Muscle of leg (tissue), 16 donors: ENCODE data around the gene CXCR4. TPM values are rescaled to one million over a fixed set of nuclear protein-coding genes. Genes with fewer than 3 reads are reported as not detected.
A peak's percentile ranks its signal among the peaks of the same experiment; 100 is the strongest.

Source experiments
- DNase-seq: peaks from one replicate; pipeline ENCODE4 v3.0.0; 2013
- H3K27ac ChIP-seq: one replicate; pipeline ENCODE4 v1.5.1; 2013; ENCODE audit warnings: mild to moderate bottlenecking, low read length, control low read depth
- H3K27me3 ChIP-seq: one replicate; pipeline ENCODE4 v1.6.1; 2013; ENCODE audit warnings: low read length; ENCODE audit not compliant: control insufficient read depth, insufficient read depth
- H3K36me3 ChIP-seq: one replicate; pipeline ENCODE4 v1.6.1; 2013; ENCODE audit warnings: low read length; ENCODE audit not compliant: control insufficient read depth, insufficient read depth
- H3K4me1 ChIP-seq: one replicate; pipeline ENCODE4 v1.6.1; 2013; ENCODE audit warnings: low read length; ENCODE audit not compliant: control insufficient read depth, insufficient read depth
- H3K4me3 ChIP-seq: one replicate; pipeline ENCODE4 v1.5.1; 2013; ENCODE audit warnings: low read length, control low read depth
- H3K9me3 ChIP-seq: replicated peaks from 2 replicates; pipeline ENCODE4 v1.6.1; 2013; ENCODE audit warnings: low read depth, low read length; ENCODE audit not compliant: control insufficient read depth
- WGBS: methylation state at CpG from one replicate; pipeline ENCODE4 v1.1.5; 2013; ENCODE audit warnings: missing lambda C conversion rate; ENCODE audit not compliant: insufficient coverage; 5-methylcytosine and 5-hydroxymethylcytosine counted together
- long read RNA-seq, 11 donors: transcript quantifications; one replicate each; lab custom pipeline, GENCODE V29; 2026
- polyA plus RNA-seq, 8 donors: library from polyadenylated mRNA; unstranded; fragments of 120-200 nt; gene quantifications; one replicate each; pipeline versions ENCODE4 v1.2.1 to v1.2.3, GENCODE V29; 2013; ENCODE audit warnings: inconsistent platforms in 1 of 8, low replicate concordance in 1 of 8; ENCODE audit not compliant: insufficient read length in 8 of 8, insufficient read depth in 1 of 8
- total RNA-seq: library from RNA; stranded (reverse); fragments of 120-200 nt; gene quantifications from one replicate; pipeline ENCODE4 v1.2.4, GENCODE V29; 2013

CXCR4 gene
- total RNA-seq (23.1 TPM), polyA plus RNA-seq (10 to 100 TPM; 29.5 to 38.1 (median 32.1) TPM)
- long read RNA-seq, donor 1, transcript CXCR4-201 (2 exons, 1,682 nt) = major isoform, 6 of 9 reads
- long read RNA-seq, donor 1, partial matches to known transcripts = 0 of 9 reads
- long read RNA-seq, donor 1, other reads (novel, unspliced or antisense) = 0 of 9 reads
- long read RNA-seq, donor 2, partial matches to known transcripts = 0 of 5 reads
- long read RNA-seq, donor 2, other reads (novel, unspliced or antisense) = 0 of 5 reads
- long read RNA-seq, donor 3, transcript CXCR4-201 (2 exons, 1,682 nt) = major isoform, 14 of 18 reads
- long read RNA-seq, donor 3, partial matches to known transcripts = 0 of 18 reads
- long read RNA-seq, donor 3, other reads (novel, unspliced or antisense) = 0 of 18 reads
- long read RNA-seq, donor 4, transcript CXCR4-202 (1 exons, 1,895 nt) = major isoform, 10 of 17 reads
- long read RNA-seq, donor 4, transcript CXCR4-201 (2 exons, 1,682 nt) = minor isoform, 7 of 17 reads
- long read RNA-seq, donor 4, partial matches to known transcripts = 0 of 17 reads
- long read RNA-seq, donor 4, other reads (novel, unspliced or antisense) = 0 of 17 reads
- long read RNA-seq, donor 5, transcript CXCR4-201 (2 exons, 1,682 nt) = major isoform, 31 of 52 reads
- long read RNA-seq, donor 5, transcript CXCR4-202 (1 exons, 1,895 nt) = minor isoform, 21 of 52 reads
- long read RNA-seq, donor 5, partial matches to known transcripts = 0 of 52 reads
- long read RNA-seq, donor 5, other reads (novel, unspliced or antisense) = 0 of 52 reads
- long read RNA-seq, donor 6, transcript CXCR4-201 (2 exons, 1,682 nt) = major isoform, 21 of 30 reads
- long read RNA-seq, donor 6, transcript CXCR4-202 (1 exons, 1,895 nt) = minor isoform, 9 of 30 reads
- long read RNA-seq, donor 6, partial matches to known transcripts = 0 of 30 reads
- long read RNA-seq, donor 6, other reads (novel, unspliced or antisense) = 0 of 30 reads
- long read RNA-seq, donor 7, transcript CXCR4-202 (1 exons, 1,895 nt) = minor isoform, 15 of 37 reads
- long read RNA-seq, donor 7, transcript CXCR4-201 (2 exons, 1,682 nt) = major isoform, 22 of 37 reads
- long read RNA-seq, donor 7, partial matches to known transcripts = 0 of 37 reads
- long read RNA-seq, donor 7, other reads (novel, unspliced or antisense) = 0 of 37 reads
- long read RNA-seq, donor 8, transcript CXCR4-202 (1 exons, 1,895 nt) = minor isoform, 12 of 25 reads
- long read RNA-seq, donor 8, transcript CXCR4-201 (2 exons, 1,682 nt) = major isoform, 13 of 25 reads
- long read RNA-seq, donor 8, partial matches to known transcripts = 0 of 25 reads
- long read RNA-seq, donor 8, other reads (novel, unspliced or antisense) = 0 of 25 reads
- long read RNA-seq, donor 9, transcript CXCR4-202 (1 exons, 1,895 nt) = major isoform, 13 of 26 reads
- long read RNA-seq, donor 9, transcript CXCR4-201 (2 exons, 1,682 nt) = major isoform, 13 of 26 reads
- long read RNA-seq, donor 9, partial matches to known transcripts = 0 of 26 reads
- long read RNA-seq, donor 9, other reads (novel, unspliced or antisense) = 0 of 26 reads
- long read RNA-seq, donor 10, transcript CXCR4-201 (2 exons, 1,682 nt) = minor isoform, 12 of 30 reads
- long read RNA-seq, donor 10, transcript CXCR4-202 (1 exons, 1,895 nt) = major isoform, 18 of 30 reads
- long read RNA-seq, donor 10, partial matches to known transcripts = 0 of 30 reads
- long read RNA-seq, donor 10, other reads (novel, unspliced or antisense) = 0 of 30 reads
- long read RNA-seq, donor 11, transcript CXCR4-201 (2 exons, 1,682 nt) = major isoform, 13 of 21 reads
- long read RNA-seq, donor 11, transcript CXCR4-202 (1 exons, 1,895 nt) = minor isoform, 8 of 21 reads
- long read RNA-seq, donor 11, partial matches to known transcripts = 0 of 21 reads
- long read RNA-seq, donor 11, other reads (novel, unspliced or antisense) = 0 of 21 reads

GRCh38 chr2:136117909-136118818 lies at the start of gene CXCR4:
CXCR4 (minus strand) TSS chr2:136118149; CDS start chr2:136118060, 89 bp downstream.
- Histone ChIP-seq H3K27ac (peak within 1 kb of the TSS; percentile 67), H3K9me3 (no peaks in the 10 kb centered on the region), H3K4me1 (peaks cover 20% of the 10 kb centered on the region), H3K27me3 (peaks cover 41% of the 10 kb centered on the region), H3K4me3 (peak within 1 kb of the TSS; percentile 64), H3K36me3 (peaks cover 7% of the 10 kb centered on the region)
- DNase-seq = peak; percentile 77
- WGBS = 2% methylated on average over 30 of the region's 50 CpGs

DNA sequence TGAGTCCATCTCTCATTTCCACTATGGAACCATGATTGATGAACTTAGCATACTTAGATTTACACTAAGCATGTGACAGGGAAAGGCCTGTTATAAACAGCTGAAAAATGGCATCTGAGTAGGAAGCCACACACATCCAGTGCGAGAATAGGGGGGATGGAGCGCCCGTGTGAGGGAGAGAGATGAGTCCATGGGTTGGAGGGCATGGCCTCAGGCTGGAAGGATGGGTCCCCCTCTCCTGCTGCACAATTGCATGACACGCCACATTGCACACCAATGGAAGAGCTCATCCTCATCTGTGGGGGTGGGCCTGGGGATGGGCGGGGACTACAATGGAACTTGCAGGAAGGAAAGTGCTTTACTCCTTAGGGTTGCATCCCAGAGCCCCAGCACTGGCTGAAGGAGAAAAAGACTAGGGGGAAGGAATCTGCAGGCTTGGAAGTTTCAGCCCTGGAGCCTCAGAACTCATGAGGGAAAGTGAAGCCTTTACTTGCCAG lies 46.4 kb upstream of the CXCR4 start:
- Histone ChIP-seq H3K4me1 (no peaks in the 10 kb centered on the region), H3K27ac (no peak overlapping the region), H3K36me3 (no peaks in the 10 kb centered on the region), H3K9me3 (no peaks in the 10 kb centered on the region), H3K27me3 (peaks cover 3% of the 10 kb centered on the region), H3K4me3 (no peak overlapping the region)
- no peak for DNase-seq
- WGBS = 75% methylated on average over 1 of the region's 5 CpGs

DNA sequence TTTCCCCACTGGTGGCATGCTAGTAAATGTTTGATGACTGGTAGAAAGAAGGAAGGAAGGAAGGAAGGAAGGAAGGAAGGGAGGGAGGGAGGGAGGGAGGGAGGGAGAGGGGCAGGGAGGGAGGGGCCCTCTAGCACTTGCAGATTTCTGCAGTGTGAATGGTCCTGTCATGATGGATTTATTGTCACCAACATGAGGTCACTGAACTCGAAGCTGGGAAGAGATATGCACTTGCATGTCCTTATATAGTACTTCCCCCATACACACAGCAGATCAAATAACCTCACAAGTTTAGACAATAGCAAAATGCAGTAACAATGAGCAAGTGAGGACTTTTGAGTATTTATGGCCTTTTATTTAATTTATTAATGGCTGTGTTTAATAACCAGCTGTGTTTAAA lies 44.5 kb upstream of the CXCR4 start:
- WGBS = no CpG with 5 or more reads among the region's 1 CpG
- H3K27me3 ChIP-seq = no peaks in the 10 kb centered on the region
- H3K4me3 ChIP-seq = no peak overlapping the region
- H3K36me3 ChIP-seq = no peaks in the 10 kb centered on the region
- H3K9me3 ChIP-seq = no peaks in the 10 kb centered on the region
- DNase-seq = no peak
- H3K27ac ChIP-seq = no peak overlapping the region
- no peaks in the 10 kb centered on the region for H3K4me1 ChIP-seq

- Histone ChIP-seq H3K9me3 (no peaks in the 10 kb centered on the region), H3K27me3 (no peaks in the 10 kb centered on the region), H3K4me1 (no peaks in the 10 kb centered on the region), H3K36me3 (no peaks in the 10 kb centered on the region), H3K4me3 (no peak overlapping the region), H3K27ac (no peak overlapping the region)
- no peak for DNase-seq
- WGBS = no CpG with 5 or more reads among the region's 1 CpG
Observed at GRCh38 chr2:136156411-136156810, 38.5 kb upstream of the CXCR4 start.

- Histone ChIP-seq H3K4me3 (no peak overlapping the region), H3K27ac (no peak overlapping the region), H3K9me3 (no peaks in the 10 kb centered on the region), H3K4me1 (no peaks in the 10 kb centered on the region), H3K27me3 (no peaks in the 10 kb centered on the region), H3K36me3 (no peaks in the 10 kb centered on the region)
- WGBS = 80% methylated on average over 2 of the region's 4 CpGs
- DNase-seq = peak; percentile 47
Observed at GRCh38 chr2:136154384-136154783, 36.4 kb upstream of the CXCR4 start.

DNA sequence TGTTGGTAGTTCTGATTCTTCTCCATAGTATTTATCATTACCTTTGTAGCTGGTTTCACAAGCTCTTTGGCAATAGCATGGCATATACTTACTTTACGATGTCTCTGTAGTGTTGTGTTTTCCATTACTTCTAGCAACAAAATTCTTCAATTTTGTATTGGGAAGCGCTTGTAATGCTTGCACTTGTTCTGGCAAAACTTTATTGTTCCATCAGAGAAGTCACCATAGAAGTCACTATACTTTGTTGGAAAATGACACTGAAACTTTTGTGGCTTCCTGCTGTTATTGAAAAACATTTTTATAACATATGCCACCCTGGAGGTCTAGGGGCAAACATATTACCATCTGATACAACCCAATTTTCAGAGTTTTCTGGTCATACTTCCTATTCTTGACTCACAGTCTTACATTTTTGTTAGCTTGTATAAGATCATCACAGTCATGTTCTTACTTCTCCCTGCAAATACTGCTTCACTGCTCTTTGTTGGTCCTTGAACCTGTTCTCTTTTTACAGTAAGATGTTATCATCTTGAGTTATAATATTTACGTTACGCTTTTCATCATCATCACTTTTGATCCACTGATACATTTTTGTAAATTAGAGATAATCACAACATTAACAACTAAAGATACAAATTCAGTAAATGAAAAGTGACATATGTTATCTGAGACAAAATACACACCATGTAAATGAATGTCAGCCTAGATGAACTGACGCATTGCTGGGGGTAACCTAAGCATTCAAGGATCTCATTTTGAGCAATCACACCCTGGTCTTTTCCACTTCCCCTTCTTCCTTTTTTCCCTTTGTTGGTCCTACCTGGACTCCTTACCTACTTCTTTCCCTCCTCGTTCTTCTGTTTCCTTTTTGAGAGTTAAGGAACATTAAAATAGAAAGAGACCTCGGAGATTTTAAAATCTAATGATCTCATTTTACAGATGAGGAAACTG lies 33.3 kb upstream of the CXCR4 start:
- H3K36me3 ChIP-seq = no peaks in the 10 kb centered on the region
- 92% methylated on average over 2 of the region's 7 CpGs for WGBS
- no peaks in the 10 kb centered on the region for H3K9me3 ChIP-seq
- no peak overlapping the region for H3K27ac ChIP-seq
- no peaks in the 10 kb centered on the region for H3K27me3 ChIP-seq
- H3K4me3 ChIP-seq = no peak overlapping the region
- no peak for DNase-seq
- no peaks in the 10 kb centered on the region for H3K4me1 ChIP-seq

GRCh38 chr2:136149011-136149410 lies 31.1 kb upstream of the CXCR4 start:
- H3K36me3 ChIP-seq = no peaks in the 10 kb centered on the region
- no peaks in the 10 kb centered on the region for H3K9me3 ChIP-seq
- no peaks in the 10 kb centered on the region for H3K4me1 ChIP-seq
- no peak overlapping the region for H3K4me3 ChIP-seq
- WGBS = no CpG with 5 or more reads among the region's 1 CpG
- no peaks in the 10 kb centered on the region for H3K27me3 ChIP-seq
- H3K27ac ChIP-seq = no peak overlapping the region
- DNase-seq = no peak

GRCh38 chr2:136146564-136146963 lies 28.6 kb upstream of the CXCR4 start:
- no peak for DNase-seq
- no peak overlapping the region for H3K4me3 ChIP-seq
- peaks cover 1% of the 10 kb centered on the region for H3K4me1 ChIP-seq

More at GRCh38 chr2:136146564-136146963, 28.6 kb upstream of the CXCR4 start:
- Histone ChIP-seq H3K27ac (no peak overlapping the region), H3K9me3 (no peaks in the 10 kb centered on the region), H3K36me3 (no peaks in the 10 kb centered on the region), H3K27me3 (no peaks in the 10 kb centered on the region)
